ENCODE results near the gene TOX2.

DNA sequence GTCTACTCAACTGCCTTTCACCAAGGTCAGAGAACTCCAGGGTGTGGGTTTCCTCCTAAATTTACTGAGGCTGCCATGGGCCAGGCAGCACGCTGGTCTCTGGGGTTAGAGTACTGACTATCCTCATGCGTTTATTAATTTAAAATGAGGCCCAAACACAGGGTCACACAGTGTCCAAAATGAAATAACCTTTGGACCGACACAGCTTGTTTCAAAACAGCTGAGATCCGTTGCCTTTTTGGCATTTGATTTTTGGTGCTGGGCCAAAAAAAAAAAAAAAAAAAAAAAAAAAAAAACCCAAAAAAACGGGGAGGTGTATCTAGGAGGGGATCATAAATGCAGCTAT, 14.6 kb upstream of the TOX2 start:
- TF ChIP-seq, protein P1, sequence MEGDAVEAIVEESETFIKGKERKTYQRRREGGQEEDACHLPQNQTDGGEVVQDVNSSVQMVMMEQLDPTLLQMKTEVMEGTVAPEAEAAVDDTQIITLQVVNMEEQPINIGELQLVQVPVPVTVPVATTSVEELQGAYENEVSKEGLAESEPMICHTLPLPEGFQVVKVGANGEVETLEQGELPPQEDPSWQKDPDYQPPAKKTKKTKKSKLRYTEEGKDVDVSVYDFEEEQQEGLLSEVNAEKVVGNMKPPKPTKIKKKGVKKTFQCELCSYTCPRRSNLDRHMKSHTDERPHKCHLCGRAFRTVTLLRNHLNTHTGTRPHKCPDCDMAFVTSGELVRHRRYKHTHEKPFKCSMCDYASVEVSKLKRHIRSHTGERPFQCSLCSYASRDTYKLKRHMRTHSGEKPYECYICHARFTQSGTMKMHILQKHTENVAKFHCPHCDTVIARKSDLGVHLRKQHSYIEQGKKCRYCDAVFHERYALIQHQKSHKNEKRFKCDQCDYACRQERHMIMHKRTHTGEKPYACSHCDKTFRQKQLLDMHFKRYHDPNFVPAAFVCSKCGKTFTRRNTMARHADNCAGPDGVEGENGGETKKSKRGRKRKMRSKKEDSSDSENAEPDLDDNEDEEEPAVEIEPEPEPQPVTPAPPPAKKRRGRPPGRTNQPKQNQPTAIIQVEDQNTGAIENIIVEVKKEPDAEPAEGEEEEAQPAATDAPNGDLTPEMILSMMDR (conservative IDR thresholded peaks at IDR 0.05; ENCODE audit: low read length), result no peak
- no peak for TF ChIP-seq EZH2phosphoT487 (IDR thresholded peaks at IDR 0.05; ENCODE audit: borderline replicate concordance, low read depth, low read length)
